Mammary epithelial cell (primary cell): ENCODE measurements around the gene KRT83.

Experiments
- CTCF ChIP-seq, 2 donors: IDR thresholded peaks in 1 of 2; conservative IDR thresholded peaks in 1 of 2; 2 replicates each; pipeline ENCODE4 v1.5.1; 2011 to 2012; ENCODE audit warnings: inconsistent platforms in 2 of 2, low read length in 2 of 2, mild to moderate bottlenecking in 2 of 2, control low read depth in 1 of 2, low read depth in 1 of 2; ENCODE audit not compliant: insufficient read depth in 1 of 2; ENCODE audit errors: extremely low read depth in 1 of 2
- EZH2 ChIP-seq: IDR thresholded peaks from 2 replicates; pipeline ENCODE4 v1.6.1; 2012; ENCODE audit warnings: low read length, inconsistent platforms, borderline replicate concordance

GRCh38 chr12:52267266-52267665 lies 53.9 kb downstream of the KRT83 start:
- no peak for TF ChIP-seq CTCF (conservative IDR thresholded peaks at IDR 0.05 in 1 of 2, IDR thresholded peaks at IDR 0.05 in 1 of 2; ENCODE audit: extremely low read depth in 1 of 2, insufficient read depth in 1 of 2, low read depth in 1 of 2, low read length in 2 of 2)
- TF ChIP-seq EZH2 = no peak
